Astrocyte of the cerebellum (primary cell): ENCODE results near the gene PSMB5.

Source experiments
- DNase-seq: peaks from one replicate; pipeline ENCODE4 v3.0.0-alpha.2; 2011; ENCODE audit warnings: low read depth
- H3K4me3 ChIP-seq: 2 replicates; pipeline ENCODE4 v1.5.1; 2011; ENCODE audit warnings: mild to moderate bottlenecking, low read depth, low read length, moderate library complexity
- CTCF ChIP-seq: IDR thresholded peaks from 2 replicates; pipeline ENCODE4 v1.5.1; 2012; ENCODE audit warnings: low read length, low read depth, moderate library complexity, mild to moderate bottlenecking; ENCODE audit errors: missing control alignments
- in situ Hi-C: cut with HindIII; loops from 2 replicates; pipeline ENCODE4 v1.10.0; 2017; ENCODE audit warnings: low sequenced_read_pairs

PSMB5 gene

DNA sequence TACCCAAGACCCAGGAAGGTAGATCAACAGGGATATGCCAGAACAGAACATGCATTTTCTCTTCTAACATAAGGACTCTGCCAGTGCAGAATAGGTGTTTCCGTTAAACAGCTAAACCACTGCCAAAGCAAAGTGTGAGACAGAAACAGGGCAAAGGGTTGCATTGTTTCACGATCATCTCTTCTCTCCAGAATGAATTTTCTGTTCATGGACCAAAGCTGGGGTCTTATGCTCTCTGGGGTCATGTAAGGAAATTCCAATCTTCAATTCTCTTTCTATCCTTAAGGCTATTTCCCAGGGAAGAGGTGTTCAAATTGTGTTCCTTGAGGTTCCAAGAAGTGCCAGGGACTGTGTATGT is 10.9 kb downstream of the PSMB5 start:
- no peak for TF ChIP-seq CTCF
- no peak overlapping the region for H3K4me3 ChIP-seq
- in situ Hi-C loops: no loop called here
- DNase-seq: no peak

DNA sequence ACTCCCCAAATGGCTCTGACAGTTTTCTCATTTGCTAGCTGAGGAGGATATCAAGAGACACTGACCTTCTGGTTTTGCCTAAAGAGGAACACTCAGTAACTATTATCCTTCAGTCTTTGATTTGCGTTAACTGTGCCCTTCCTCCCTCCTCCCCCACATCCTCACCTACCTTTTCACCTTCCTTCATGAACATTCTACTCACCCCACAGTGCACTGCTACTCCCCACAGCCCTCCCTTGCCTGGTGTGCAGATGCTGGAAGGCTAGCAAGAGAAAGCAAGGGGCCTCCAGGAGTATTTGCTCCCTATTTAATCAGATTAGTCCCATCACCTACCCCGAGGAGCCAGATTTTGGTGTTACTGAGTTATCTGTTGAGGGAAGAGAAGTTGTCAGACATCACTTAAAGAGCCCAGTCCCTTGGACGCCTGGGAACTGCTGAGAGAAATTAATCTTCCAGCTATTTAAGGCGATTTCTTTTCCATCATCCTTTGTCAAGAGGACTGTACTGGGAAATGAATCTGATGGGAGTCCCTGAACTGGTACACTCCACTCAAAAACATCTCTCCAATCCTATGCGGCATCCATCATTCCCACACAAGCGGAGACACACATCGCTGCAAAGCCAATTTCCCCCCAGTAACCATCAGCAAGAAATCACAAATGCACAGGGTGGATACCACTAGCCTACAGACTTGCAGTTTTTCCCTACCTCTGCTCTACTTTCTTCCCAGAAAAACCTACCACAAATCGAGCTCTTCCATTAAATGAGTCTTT is 11.5 kb downstream of the PSMB5 start:
- DNase-seq: no peak
- in situ Hi-C loops: no loop called here
- no peak overlapping the region for H3K4me3 ChIP-seq
- no peak for TF ChIP-seq CTCF

DNA sequence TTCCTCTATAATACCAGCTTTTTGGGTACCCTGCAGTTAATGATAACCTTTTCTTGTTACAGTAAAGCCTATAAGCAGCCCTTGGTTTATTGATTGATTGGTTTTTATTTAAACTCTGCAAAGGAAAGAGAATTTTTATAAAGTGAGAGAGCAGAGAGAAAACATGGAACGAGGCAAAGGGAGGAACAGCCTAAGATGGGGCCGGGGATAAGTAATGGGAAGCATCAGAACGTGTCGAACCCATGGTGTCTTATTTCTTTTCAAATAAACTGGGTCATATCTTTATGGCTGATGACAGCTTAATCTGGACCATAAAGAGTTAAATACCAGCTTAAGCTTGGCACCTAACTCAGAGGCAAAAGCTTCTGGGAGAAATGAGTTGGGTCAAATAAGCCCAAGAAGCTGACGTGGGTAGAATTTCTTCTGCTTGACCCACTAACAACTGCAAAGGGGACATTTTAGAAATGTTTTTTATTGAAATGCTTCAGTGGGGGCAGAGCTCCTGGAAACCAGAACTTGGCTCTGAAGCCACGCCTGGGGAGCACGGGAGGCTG is 12.7 kb downstream of the PSMB5 start:
- TF ChIP-seq CTCF: no peak
- no peak overlapping the region for H3K4me3 ChIP-seq
- in situ Hi-C loops: no loop called here

DNA sequence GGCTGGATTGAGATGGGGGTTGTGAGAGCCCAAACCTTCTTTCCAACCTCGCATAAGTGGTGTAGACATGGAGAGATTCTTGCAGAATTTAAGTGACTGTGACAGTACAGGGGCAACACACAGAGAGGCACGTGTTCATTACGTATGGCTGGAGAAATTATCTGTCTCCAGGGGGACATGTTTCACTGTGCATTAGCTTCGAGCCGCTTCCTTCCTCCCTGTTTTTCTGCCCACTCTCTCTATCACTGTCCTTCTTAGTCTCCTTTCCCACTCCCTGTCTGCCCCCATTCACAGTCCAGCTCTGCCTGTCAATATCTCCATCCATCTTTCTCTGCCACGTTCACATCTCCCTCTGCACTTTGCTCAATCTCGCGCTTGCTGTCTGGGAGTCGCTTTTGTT is 13.3 kb downstream of the PSMB5 start:
- no peak for DNase-seq
- in situ Hi-C loops: no loop called here
- no peak for TF ChIP-seq CTCF
- no peak overlapping the region for H3K4me3 ChIP-seq

More for the DNA sequence above, 12.7 kb downstream of the PSMB5 start:
- DNase-seq: no peak

- DNase-seq: no peak
- no peak overlapping the region for H3K4me3 ChIP-seq
- in situ Hi-C loops: no loop called here
- TF ChIP-seq CTCF: no peak
Observed at GRCh38 chr14:23020143-23021128, 14.3 kb downstream of the PSMB5 start.

GRCh38 chr14:23018107-23018506 is 16.6 kb downstream of the PSMB5 start:
- in situ Hi-C loops: no loop called here

More at GRCh38 chr14:23018107-23018506, 16.6 kb downstream of the PSMB5 start:
- no peak for TF ChIP-seq CTCF
- no peak overlapping the region for H3K4me3 ChIP-seq
- no peak for DNase-seq
